ENCODE results near the gene ANKRD44.
A peak's percentile ranks its signal among the peaks of the same experiment; 100 is the strongest.
"Not testable (repeated sequence)": the region's sequence is repeated elsewhere in the genome, so short reads cannot be mapped to it uniquely, and the experiment has no call there.

ANKRD44 gene

GRCh38 chr2:197077336-197077735 is 233.2 kb downstream of the ANKRD44 start:
- Histone ChIP-seq H3K4me1 (no peaks in the 10 kb centered on the region), H3K4me3 (no peak overlapping the region), H3K27me3 (ENCODE audit: low read depth) (no peaks in the 10 kb centered on the region), H3K9me3 (no peaks in the 10 kb centered on the region), H3K36me3 (replicated peaks) (no peaks in the 10 kb centered on the region)
- in situ Hi-C loops (cut with MboI; ENCODE audit: low sequenced_read_pairs) = no loop called here
- DNase-seq (ENCODE audit: low spot score in 2 of 2) = no peak

- H3K36me3 ChIP-seq (replicated peaks) = no peaks in the 10 kb centered on the region
- DNase-seq (ENCODE audit: low spot score in 2 of 2) = no peak
- H3K4me1 ChIP-seq = no peaks in the 10 kb centered on the region
- no peaks in the 10 kb centered on the region for H3K9me3 ChIP-seq
- no peaks in the 10 kb centered on the region for H3K27me3 ChIP-seq (ENCODE audit: low read depth)
- in situ Hi-C loops (cut with MboI; ENCODE audit: low sequenced_read_pairs) = no loop called here
- H3K4me3 ChIP-seq = no peak overlapping the region
Measured at GRCh38 chr2:197076652-197077051, 233.9 kb downstream of the ANKRD44 start.

GRCh38 chr2:197075754-197076337 is 234.7 kb downstream of the ANKRD44 start:
- Histone ChIP-seq H3K9me3 (no peaks in the 10 kb centered on the region), H3K4me3 (no peak overlapping the region), H3K4me1 (no peaks in the 10 kb centered on the region), H3K27me3 (ENCODE audit: low read depth) (no peaks in the 10 kb centered on the region), H3K36me3 (replicated peaks) (no peaks in the 10 kb centered on the region)
- in situ Hi-C loops (cut with MboI; ENCODE audit: low sequenced_read_pairs) = no loop called here
- no peak for DNase-seq (ENCODE audit: low spot score in 2 of 2)

GRCh38 chr2:197075281-197075680 is 235.3 kb downstream of the ANKRD44 start:
- Histone ChIP-seq H3K4me1 (no peaks in the 10 kb centered on the region), H3K27me3 (ENCODE audit: low read depth) (no peaks in the 10 kb centered on the region), H3K4me3 (no peak overlapping the region), H3K36me3 (replicated peaks) (no peaks in the 10 kb centered on the region), H3K9me3 (no peaks in the 10 kb centered on the region)
- in situ Hi-C loops (cut with MboI; ENCODE audit: low sequenced_read_pairs) = no loop called here
- DNase-seq (ENCODE audit: low spot score in 2 of 2) = no peak

- in situ Hi-C loops (cut with MboI; ENCODE audit: low sequenced_read_pairs) = no loop called here
- H3K36me3 ChIP-seq (replicated peaks) = no peaks in the 10 kb centered on the region
- H3K4me3 ChIP-seq = no peak overlapping the region
- no peaks in the 10 kb centered on the region for H3K4me1 ChIP-seq
- no peaks in the 10 kb centered on the region for H3K9me3 ChIP-seq
- DNase-seq (ENCODE audit: low spot score in 2 of 2) = no peak
- no peaks in the 10 kb centered on the region for H3K27me3 ChIP-seq (ENCODE audit: low read depth)
Measured at GRCh38 chr2:197073701-197074433, 236.7 kb downstream of the ANKRD44 start.

GRCh38 chr2:197073270-197073669 is 237.3 kb downstream of the ANKRD44 start:
- no peaks in the 10 kb centered on the region for H3K4me1 ChIP-seq
- no peaks in the 10 kb centered on the region for H3K27me3 ChIP-seq (ENCODE audit: low read depth)
- no peaks in the 10 kb centered on the region for H3K9me3 ChIP-seq
- DNase-seq (ENCODE audit: low spot score in 2 of 2) = no peak
- no peaks in the 10 kb centered on the region for H3K36me3 ChIP-seq (replicated peaks)
- in situ Hi-C loops (cut with MboI; ENCODE audit: low sequenced_read_pairs) = no loop called here
- H3K4me3 ChIP-seq = no peak overlapping the region

GRCh38 chr2:197072533-197072932 is 238.0 kb downstream of the ANKRD44 start:
- in situ Hi-C loops (cut with MboI; ENCODE audit: low sequenced_read_pairs) = no loop called here
- Histone ChIP-seq H3K36me3 (replicated peaks) (no peaks in the 10 kb centered on the region), H3K4me1 (no peaks in the 10 kb centered on the region), H3K4me3 (no peak overlapping the region), H3K9me3 (no peaks in the 10 kb centered on the region), H3K27me3 (ENCODE audit: low read depth) (no peaks in the 10 kb centered on the region)
- no peak for DNase-seq (ENCODE audit: low spot score in 2 of 2)

GRCh38 chr2:197071790-197072436 is 238.7 kb downstream of the ANKRD44 start:
- no peak overlapping the region for H3K4me3 ChIP-seq
- in situ Hi-C loops (cut with MboI; ENCODE audit: low sequenced_read_pairs) = no loop called here
- no peaks in the 10 kb centered on the region for H3K9me3 ChIP-seq

GRCh38 chr2:197071213-197071612 is 239.4 kb downstream of the ANKRD44 start:
- no peaks in the 10 kb centered on the region for H3K9me3 ChIP-seq
- no peaks in the 10 kb centered on the region for H3K4me1 ChIP-seq
- H3K27me3 ChIP-seq (ENCODE audit: low read depth) = no peaks in the 10 kb centered on the region
- in situ Hi-C loops (cut with MboI; ENCODE audit: low sequenced_read_pairs) = no loop called here
- no peaks in the 10 kb centered on the region for H3K36me3 ChIP-seq (replicated peaks)
- DNase-seq (ENCODE audit: low spot score in 2 of 2) = no peak
- H3K4me3 ChIP-seq = no peak overlapping the region

More at GRCh38 chr2:197071790-197072436, 238.7 kb downstream of the ANKRD44 start:
- Histone ChIP-seq H3K4me1 (no peaks in the 10 kb centered on the region), H3K36me3 (replicated peaks) (no peaks in the 10 kb centered on the region), H3K27me3 (ENCODE audit: low read depth) (no peaks in the 10 kb centered on the region)
- DNase-seq (ENCODE audit: low spot score in 2 of 2) = no peak

GRCh38 chr2:197069958-197070357 is 240.6 kb downstream of the ANKRD44 start:
- Histone ChIP-seq H3K27me3 (ENCODE audit: low read depth) (no peaks in the 10 kb centered on the region), H3K4me3 (no peak overlapping the region), H3K4me1 (no peaks in the 10 kb centered on the region), H3K9me3 (no peaks in the 10 kb centered on the region), H3K36me3 (replicated peaks) (no peaks in the 10 kb centered on the region)
- in situ Hi-C loops (cut with MboI; ENCODE audit: low sequenced_read_pairs) = no loop called here
- DNase-seq (ENCODE audit: low spot score in 2 of 2) = no peak

GRCh38 chr2:197062574-197062973 is 248.0 kb downstream of the ANKRD44 start:
- H3K4me3 ChIP-seq; H3K36me3 ChIP-seq (replicated peaks); in situ Hi-C loops (cut with MboI; ENCODE audit: low sequenced_read_pairs); H3K4me1 ChIP-seq; H3K27me3 ChIP-seq (ENCODE audit: low read depth); H3K9me3 ChIP-seq: not testable (repeated sequence)
- DNase-seq (ENCODE audit: low spot score in 2 of 2) = peak in 1 of 2 experiments; percentile 19

- in situ Hi-C loops (cut with MboI; ENCODE audit: low sequenced_read_pairs) = no loop called here
- H3K36me3 ChIP-seq (replicated peaks) = no peaks in the 10 kb centered on the region
- DNase-seq (ENCODE audit: low spot score in 2 of 2) = no peak
- no peaks in the 10 kb centered on the region for H3K9me3 ChIP-seq
- no peaks in the 10 kb centered on the region for H3K27me3 ChIP-seq (ENCODE audit: low read depth)
- H3K4me3 ChIP-seq = no peak overlapping the region
- no peaks in the 10 kb centered on the region for H3K4me1 ChIP-seq
Measured at GRCh38 chr2:197059477-197059876, 251.1 kb downstream of the ANKRD44 start.

GRCh38 chr2:197058777-197059300 is 251.7 kb downstream of the ANKRD44 start:
- Histone ChIP-seq H3K9me3 (no peaks in the 10 kb centered on the region), H3K27me3 (ENCODE audit: low read depth) (no peaks in the 10 kb centered on the region), H3K36me3 (replicated peaks) (no peaks in the 10 kb centered on the region), H3K4me1 (no peaks in the 10 kb centered on the region), H3K4me3 (no peak overlapping the region)
- no peak for DNase-seq (ENCODE audit: low spot score in 2 of 2)
- in situ Hi-C loops (cut with MboI; ENCODE audit: low sequenced_read_pairs) = no loop called here

GRCh38 chr2:197057959-197058358 is 252.6 kb downstream of the ANKRD44 start:
- no peaks in the 10 kb centered on the region for H3K36me3 ChIP-seq (replicated peaks)
- H3K27me3 ChIP-seq (ENCODE audit: low read depth) = no peaks in the 10 kb centered on the region
- no peak for DNase-seq (ENCODE audit: low spot score in 2 of 2)
- no peaks in the 10 kb centered on the region for H3K9me3 ChIP-seq
- no peak overlapping the region for H3K4me3 ChIP-seq
- H3K4me1 ChIP-seq = no peaks in the 10 kb centered on the region
- in situ Hi-C loops (cut with MboI; ENCODE audit: low sequenced_read_pairs) = no loop called here
